ENCODE measurements around the gene PRRT3.
"Not testable (repeated sequence)": the region's sequence is repeated elsewhere in the genome, so short reads cannot be mapped to it uniquely, and the experiment has no call there.

Gene PRRT3

DNA sequence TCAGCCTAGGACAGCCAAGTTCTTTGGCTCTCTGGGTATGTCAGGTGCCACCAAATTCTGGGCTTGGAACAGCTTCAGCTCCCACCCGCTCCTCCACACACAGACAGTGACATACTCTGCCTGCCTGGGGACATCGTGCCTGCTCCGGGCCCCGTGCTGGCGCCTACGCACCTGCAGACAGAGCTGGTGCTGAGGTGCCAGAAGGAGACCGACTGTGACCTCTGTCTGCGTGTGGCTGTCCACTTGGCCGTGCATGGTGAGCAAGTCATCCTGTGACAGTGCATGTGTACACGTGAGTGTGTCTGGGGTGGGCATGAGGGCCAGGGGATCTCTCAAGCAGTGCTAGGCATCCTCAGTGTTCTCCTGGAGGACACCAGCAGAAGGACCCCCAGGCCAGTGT lies 34.4 kb downstream of the PRRT3 start:
- FAIRE-seq = no peak

- no peak for FAIRE-seq
Measured at GRCh38 chr3:9916734-9917680, 35.2 kb downstream of the PRRT3 start, which contains the start of gene IL17RC. TSS of gene IL17RC (plus strand) at chr3:9917098. CDS start at chr3:9917316, 218 bp downstream.

DNA sequence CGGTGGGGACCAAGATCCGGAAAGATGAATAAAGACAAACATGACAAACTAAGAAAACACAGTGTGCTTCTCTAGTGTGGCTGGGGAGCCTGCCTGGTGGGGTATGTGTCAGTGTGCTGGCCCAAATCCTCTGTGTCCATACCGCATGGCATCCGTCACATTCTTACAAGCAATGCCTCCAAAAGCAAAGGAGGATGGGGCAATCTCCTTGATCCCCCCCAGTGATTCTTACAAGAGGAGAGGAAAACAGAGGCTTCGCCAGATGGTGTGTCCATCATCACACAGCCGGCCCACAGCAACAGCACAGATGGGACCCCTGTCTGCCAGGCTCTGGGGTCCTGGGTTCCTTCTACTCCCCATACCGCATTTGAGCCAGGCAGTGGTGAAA lies 35.9 kb downstream of the PRRT3 start:
- FAIRE-seq = no peak

DNA sequence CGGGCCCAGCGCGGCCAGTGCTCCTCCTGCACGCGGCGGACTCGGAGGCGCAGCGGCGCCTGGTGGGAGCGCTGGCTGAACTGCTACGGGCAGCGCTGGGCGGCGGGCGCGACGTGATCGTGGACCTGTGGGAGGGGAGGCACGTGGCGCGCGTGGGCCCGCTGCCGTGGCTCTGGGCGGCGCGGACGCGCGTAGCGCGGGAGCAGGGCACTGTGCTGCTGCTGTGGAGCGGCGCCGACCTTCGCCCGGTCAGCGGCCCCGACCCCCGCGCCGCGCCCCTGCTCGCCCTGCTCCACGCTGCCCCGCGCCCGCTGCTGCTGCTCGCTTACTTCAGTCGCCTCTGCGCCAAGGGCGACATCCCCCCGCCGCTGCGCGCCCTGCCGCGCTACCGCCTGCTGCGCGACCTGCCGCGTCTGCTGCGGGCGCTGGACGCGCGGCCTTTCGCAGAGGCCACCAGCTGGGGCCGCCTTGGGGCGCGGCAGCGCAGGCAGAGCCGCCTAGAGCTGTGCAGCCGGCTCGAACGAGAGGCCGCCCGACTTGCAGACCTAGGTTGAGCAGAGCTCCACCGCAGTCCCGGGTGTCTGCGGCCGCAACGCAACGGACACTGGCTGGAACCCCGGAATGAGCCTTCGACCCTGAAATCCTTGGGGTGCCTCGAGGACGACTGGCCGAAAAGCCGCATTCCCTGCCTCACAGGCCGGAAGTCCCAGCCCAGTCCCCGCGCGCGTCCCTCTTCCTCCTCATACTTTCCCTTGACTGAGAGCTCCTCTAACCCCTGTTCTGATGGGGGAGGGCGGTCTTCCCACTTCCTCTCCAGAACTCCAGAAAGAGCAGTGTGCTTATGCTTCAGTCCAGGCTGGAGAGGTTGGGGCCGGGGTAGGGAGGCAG lies 36.7 kb downstream of the PRRT3 start:
- FAIRE-seq = no peak

- FAIRE-seq = no peak
Measured at GRCh38 chr3:9914559-9915253, 37.5 kb downstream of the PRRT3 start.

DNA sequence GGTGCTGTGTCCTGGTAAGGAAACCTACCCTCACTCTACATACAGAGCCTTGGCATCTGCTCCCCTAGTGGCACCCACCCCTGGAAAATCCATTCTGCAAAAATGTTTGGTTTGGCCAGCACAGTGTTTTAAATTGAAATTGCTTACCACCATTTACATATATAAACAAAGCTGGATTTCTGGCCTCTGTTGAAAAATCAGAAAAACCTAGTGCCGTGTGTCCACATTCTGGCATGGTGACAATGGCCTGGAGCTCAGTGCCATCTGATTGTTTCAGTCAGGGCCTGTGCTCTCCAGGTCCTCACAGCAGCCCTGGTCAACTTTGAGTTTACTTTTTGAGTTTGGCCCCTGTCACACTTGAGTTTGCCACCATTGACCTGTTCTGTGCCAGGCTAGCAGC lies 38.2 kb downstream of the PRRT3 start:
- FAIRE-seq = no peak

DNA sequence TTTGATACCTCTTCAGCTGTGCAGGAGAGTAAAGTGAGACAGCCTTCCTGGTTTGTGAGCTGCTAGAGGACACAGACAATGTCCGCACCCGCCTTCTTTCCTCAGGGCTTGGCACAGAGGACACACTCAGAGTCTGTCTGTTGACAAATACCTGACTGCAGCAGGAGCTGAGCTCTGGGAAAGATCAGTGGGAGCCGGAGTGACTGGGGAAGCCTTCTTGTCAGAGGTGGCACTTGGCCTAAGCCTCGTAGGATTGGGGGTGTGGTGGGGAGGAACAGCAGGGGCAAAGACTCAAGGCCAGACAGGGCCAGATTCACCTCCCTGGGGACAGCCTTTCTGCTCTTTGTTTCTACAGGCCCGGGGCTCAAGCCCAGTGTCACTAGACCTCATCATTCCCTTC lies 38.6 kb downstream of the PRRT3 start:
- no peak for FAIRE-seq

- no peak for FAIRE-seq
Measured at GRCh38 chr3:9912294-9912935, 39.8 kb downstream of the PRRT3 start.

DNA sequence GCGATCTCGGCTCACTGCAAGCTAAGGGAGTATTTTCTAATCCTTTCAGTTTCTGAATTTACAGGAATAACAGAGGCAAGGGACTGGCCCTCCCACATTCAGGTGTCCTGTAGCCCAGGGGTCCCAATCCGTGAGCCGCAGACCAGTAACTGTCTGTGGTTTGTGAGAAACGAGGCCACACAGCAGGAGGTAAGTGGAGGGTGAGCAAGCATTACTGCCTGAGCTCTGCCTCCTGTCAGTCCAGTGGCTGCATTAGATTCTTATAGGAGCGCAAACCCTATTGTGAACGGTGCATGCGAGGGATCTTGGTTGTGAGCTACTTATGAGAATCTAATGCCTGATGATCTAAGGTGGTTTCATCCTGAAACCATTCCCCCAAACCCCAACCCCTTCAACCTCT lies 40.3 kb downstream of the PRRT3 start:
- FAIRE-seq = no peak

- FAIRE-seq = no peak
Measured at GRCh38 chr3:9909221-9910013, 42.8 kb downstream of the PRRT3 start.

DNA sequence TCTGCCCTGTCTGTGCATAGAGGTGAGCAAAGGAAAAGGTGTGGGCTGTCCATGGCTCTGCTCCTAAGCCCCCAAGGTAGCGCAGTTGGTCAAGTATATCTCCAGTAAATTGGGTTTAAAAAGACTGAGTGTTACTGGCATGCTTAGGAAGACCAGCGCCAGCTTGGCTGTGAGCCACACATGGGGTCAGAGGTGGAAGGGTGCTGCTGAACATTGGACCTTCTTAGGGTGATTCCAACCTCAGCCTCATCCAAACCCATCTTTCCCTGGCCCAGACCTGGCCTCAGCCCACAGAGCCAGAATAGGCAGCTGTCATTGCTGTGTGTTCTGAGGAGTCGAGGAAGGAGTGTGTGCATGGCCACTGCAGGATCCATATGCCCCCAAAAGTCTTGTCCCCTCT lies 43.9 kb downstream of the PRRT3 start:
- no peak for FAIRE-seq

DNA sequence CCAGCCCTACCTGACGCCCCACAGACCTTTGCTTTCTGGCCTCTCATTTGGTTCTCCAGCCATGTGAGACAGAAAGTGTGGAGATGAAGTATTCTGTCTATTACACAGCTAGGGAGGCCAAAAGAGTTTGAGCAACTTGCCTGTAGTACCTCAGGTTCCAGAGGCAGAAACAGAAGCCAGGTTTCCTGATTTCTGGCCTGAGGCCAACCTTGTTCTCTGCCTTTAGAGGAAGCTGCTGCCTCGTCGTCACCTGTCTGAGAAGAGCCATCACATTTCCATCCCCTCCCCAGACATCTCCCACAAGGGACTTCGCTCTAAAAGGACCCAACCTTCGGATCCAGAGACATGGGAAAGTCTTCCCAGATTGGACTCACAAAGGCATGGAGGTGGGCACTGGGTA lies 45.7 kb downstream of the PRRT3 start:
- no peak for FAIRE-seq

DNA sequence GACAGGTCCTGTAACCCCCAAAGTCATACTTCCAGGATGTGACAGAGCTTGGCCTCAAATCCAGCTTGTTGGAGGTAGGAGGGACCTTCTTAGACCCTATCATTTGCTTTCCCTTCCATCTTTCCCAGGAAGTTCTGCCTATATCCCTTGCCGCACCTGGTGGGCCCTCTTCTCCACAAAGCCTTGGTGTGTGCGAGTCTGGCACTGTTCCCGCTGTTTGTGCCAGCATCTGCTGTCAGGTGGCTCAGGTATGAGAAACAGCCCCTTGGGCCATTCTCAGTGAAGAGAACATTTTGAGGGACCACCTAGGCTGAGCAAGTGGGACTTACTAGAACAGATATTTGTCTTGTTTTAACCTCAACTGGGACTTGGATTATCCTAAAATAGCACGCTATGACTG lies 48.3 kb downstream of the PRRT3 start:
- FAIRE-seq = no peak

- no peak for FAIRE-seq
Measured at GRCh38 chr3:9903238-9903624, 49.0 kb downstream of the PRRT3 start.

DNA sequence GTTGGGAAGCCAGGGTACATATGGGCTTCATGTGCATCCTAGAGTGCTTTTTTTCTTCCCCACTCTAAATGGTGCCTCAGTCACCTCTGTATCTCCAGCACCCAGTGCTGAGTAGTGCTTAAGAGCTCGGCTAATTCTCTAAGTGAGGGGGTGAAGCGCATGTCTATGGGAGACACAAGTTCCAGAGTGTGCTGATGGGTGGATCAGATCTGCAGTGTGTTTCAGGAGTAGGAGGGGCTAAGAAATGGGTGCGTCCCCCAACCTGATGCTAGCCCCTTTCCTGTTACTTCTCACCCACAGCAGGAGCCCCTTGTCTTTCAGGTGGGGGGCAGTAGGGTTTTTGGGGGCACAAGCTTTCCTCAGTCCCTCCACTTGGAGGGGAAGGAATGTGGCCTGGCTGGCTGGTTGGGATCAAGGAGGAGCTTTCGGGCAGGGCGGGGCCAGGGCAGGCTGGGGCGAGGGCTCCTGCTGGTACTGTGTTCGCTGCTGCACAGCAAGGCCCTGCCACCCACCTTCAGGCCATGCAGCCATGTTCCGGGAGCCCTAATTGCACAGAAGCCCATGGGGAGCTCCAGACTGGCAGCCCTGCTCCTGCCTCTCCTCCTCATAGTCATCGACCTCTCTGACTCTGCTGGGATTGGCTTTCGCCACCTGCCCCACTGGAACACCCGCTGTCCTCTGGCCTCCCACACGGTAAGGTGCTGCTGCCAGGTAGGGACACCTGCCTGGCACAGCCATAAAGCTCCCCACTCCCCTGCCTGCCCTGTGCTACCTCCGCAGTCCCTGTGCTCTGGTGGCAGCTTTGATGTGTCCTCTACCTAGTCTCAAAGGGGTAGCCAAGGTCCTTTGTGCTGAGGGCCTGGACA lies 49.6 kb downstream of the PRRT3 start, which contains the start of gene IL17RE:
IL17RE (plus strand) TSS at position 477 of the 866 bp plus-strand sequence; CDS start at position 562, 85 bp downstream.
- no peak for FAIRE-seq

DNA sequence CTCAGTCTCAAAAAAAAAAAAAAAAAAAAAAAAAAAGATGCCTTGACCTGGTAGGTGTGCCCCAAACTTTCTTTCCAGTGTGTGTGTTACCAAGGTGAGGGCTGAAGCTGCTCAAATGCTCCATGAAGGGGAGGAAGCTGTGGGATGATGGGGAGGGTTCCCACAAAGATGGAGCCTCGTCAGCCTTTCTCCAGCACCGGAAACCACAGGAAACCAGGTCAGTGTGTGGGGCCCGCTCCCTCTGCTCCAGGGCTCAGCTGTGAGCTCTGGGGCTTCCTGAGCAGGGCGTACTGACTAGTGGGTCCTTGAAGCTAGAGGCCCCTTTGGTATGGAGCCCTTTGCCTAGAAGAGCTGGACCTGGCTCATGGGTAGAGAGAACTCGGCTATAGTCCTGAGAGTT lies 50.2 kb downstream of the PRRT3 start:
- no peak for FAIRE-seq

GRCh38 chr3:9900965-9901415 lies 51.2 kb downstream of the PRRT3 start:
- not testable (repeated sequence) for FAIRE-seq

GRCh38 chr3:9899289-9899791 lies 52.9 kb downstream of the PRRT3 start:
- no peak for FAIRE-seq

- FAIRE-seq = no peak
Measured at GRCh38 chr3:9898467-9899241, 53.6 kb downstream of the PRRT3 start.
